Gastrocnemius medialis (tissue), 4 donors: ENCODE data around the gene NUP50. TPM values are rescaled to one million over a fixed set of nuclear protein-coding genes. Genes with fewer than 3 reads are reported as not detected.

ENCODE experiments used
- ATAC-seq, 2 donors: fragments of 150-250 bp; one replicate each; pipeline ENCODE4 v1.9.1; 2016
- DNase-seq, 2 donors: peaks; one replicate each; pipeline ENCODE4 v3.0.0-alpha.2; 2019
- H3K27ac ChIP-seq, 4 donors: fragments of 200-600 bp; sonication (generic); 1 replicate in 1 of 4; 2 replicates in 3 of 4; pipeline ENCODE4 v1.5.1; 2016 to 2018; ENCODE audit warnings: mild to moderate bottlenecking in 2 of 4, moderate library complexity in 1 of 4
- H3K27me3 ChIP-seq, 3 donors: fragments of 200-600 bp; sonication (generic) in 2 of 3; 1 replicate in 1 of 3; 2 replicates in 2 of 3; pipeline versions ENCODE4 v1.5.1 to v1.6.0; 2016 to 2019; ENCODE audit warnings: mild to moderate bottlenecking in 1 of 3, moderate library complexity in 1 of 3
- H3K36me3 ChIP-seq, 2 donors: fragments of 200-600 bp; sonication (generic) in 1 of 2; one replicate each; pipeline ENCODE4 v1.5.1; 2017 to 2018
- H3K4me1 ChIP-seq, 2 donors: fragments of 200-600 bp; sonication (generic) in 1 of 2; one replicate each; pipeline ENCODE4 v1.5.1; 2016 to 2017; ENCODE audit warnings: mild to moderate bottlenecking in 2 of 2
- H3K4me3 ChIP-seq, 4 donors: fragments of 200-600 bp; sonication (generic) in 3 of 4; 1 replicate in 1 of 4; 2 replicates in 3 of 4; pipeline ENCODE4 v1.5.1; 2016 to 2019; ENCODE audit warnings: mild to moderate bottlenecking in 2 of 4
- H3K9me3 ChIP-seq, 3 donors: fragments of 200-600 bp; sonication (generic) in 2 of 3; 1 replicate in 1 of 3; 2 replicates in 2 of 3; pipeline ENCODE4 v1.5.1; 2016 to 2019
- POLR2A ChIP-seq, 2 donors: fragments of 450-650 bp; IDR thresholded peaks; one replicate each; pipeline ENCODE4 v1.6.1; 2017; ENCODE audit warnings: antibody characterized with exemption in 2 of 2, mild to moderate bottlenecking in 2 of 2, moderate library complexity in 2 of 2
- in situ Hi-C, 4 donors: fragments of 200-750 bp; cut with MboI; loops; one replicate each; pipeline versions ENCODE4 v1.15.0 to v1.8.0; 2017; ENCODE audit warnings: low sequenced_read_pairs in 4 of 4
- intact Hi-C: fragments of 100-400 bp; cut with DNase I; formaldehyde crosslinking; loops from one replicate; pipeline ENCODE4 v1.15.1; 2023; ENCODE audit warnings: low total_unique reads
- total RNA-seq, 4 donors: library from RNA; depleted of rRNA; stranded (reverse); fragments of >200 nt; gene quantifications; one replicate each; pipeline versions ENCODE4 v1.1.0 to v1.2.3, GENCODE V29; 2016
- TF ChIP-seq, protein P1 (sequence below), 5 experiments: fragments of 450-650 bp in 3 of 5; fragments of 200-600 bp in 2 of 5; sonication (generic) in 2 of 5; IDR thresholded peaks in 4 of 5; conservative IDR thresholded peaks in 1 of 5; 1 replicate in 4 of 5; 2 replicates in 1 of 5; pipeline ENCODE4 v1.5.1; 2016 to 2019; ENCODE audit warnings: antibody characterized with exemption in 5 of 5, mild to moderate bottlenecking in 3 of 5, moderate library complexity in 3 of 5

The NUP50 gene
- total RNA-seq, 4 donors from 2014 or later = 18.0 to 30.6 (median 26.3) TPM

DNA sequence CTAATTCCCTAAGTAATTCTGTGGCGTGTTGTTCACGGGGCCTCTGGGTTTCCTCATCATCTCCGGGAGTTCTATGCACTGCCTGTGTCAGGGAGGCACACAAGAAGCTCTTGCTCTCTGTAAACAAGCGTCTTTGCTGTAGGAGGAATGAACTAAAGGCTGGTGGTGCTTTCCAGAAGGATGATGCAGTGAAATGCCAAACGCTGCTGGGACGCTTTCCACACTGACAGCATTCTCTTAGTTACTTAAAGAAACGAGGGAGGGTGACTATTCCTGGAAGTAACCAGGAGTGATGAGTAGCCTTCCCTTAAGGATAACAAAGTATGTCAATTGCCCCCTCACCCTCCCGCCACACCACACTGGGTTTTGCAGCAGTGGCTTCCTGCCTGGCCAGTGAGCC is 38.5 kb upstream of the NUP50 start:
- no peaks in the 10 kb centered on the region for H3K4me1 ChIP-seq
- ATAC-seq (no peak), DNase-seq (no peak)
- H3K9me3 ChIP-seq = no peaks in the 10 kb centered on the region
- TF ChIP-seq, protein P1, sequence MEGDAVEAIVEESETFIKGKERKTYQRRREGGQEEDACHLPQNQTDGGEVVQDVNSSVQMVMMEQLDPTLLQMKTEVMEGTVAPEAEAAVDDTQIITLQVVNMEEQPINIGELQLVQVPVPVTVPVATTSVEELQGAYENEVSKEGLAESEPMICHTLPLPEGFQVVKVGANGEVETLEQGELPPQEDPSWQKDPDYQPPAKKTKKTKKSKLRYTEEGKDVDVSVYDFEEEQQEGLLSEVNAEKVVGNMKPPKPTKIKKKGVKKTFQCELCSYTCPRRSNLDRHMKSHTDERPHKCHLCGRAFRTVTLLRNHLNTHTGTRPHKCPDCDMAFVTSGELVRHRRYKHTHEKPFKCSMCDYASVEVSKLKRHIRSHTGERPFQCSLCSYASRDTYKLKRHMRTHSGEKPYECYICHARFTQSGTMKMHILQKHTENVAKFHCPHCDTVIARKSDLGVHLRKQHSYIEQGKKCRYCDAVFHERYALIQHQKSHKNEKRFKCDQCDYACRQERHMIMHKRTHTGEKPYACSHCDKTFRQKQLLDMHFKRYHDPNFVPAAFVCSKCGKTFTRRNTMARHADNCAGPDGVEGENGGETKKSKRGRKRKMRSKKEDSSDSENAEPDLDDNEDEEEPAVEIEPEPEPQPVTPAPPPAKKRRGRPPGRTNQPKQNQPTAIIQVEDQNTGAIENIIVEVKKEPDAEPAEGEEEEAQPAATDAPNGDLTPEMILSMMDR (IDR thresholded peaks at IDR 0.05 in 4 of 5, conservative IDR thresholded peaks at IDR 0.05 in 1 of 5) = no peak
- TF ChIP-seq POLR2A (IDR thresholded peaks at IDR 0.05) = no peak
- H3K27me3 ChIP-seq = peaks cover 0 to 28% (median 11%) of the 10 kb centered on the region in 3 donors
- H3K4me3 ChIP-seq = no peak overlapping the region
- intact Hi-C loops (no loop called here), in situ Hi-C loops (no loop called here)
- H3K36me3 ChIP-seq = no peaks in the 10 kb centered on the region
- no peak overlapping the region for H3K27ac ChIP-seq

DNA sequence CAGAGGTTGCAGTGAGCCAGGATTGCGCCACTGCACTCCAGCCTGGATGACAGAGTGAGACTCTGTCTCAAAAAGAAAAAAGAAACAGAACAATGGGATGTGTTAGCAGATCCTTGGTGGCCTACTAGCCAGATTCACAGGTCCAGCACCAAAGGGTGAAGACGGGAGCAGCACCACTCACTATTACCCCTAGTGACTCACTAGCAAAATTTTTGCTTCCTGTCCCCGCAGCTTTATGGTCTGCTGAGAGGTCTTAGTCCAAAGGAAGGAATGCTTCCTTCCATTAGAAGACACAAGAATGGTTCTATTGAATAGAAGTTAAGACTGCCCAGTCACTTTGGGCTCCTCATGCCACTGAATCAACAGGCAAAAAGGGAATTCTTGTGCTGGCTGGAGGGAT is 35.9 kb upstream of the NUP50 start:
- Histone ChIP-seq H3K4me1 (no peaks in the 10 kb centered on the region), H3K27ac (no peak overlapping the region), H3K36me3 (peaks cover 0 to 9% of the 10 kb centered on the region in 2 donors), H3K27me3 (peaks cover 0 to 22% (median 9%) of the 10 kb centered on the region in 3 donors), H3K4me3 (no peak overlapping the region), H3K9me3 (no peaks in the 10 kb centered on the region)
- no peak for ATAC-seq
- in situ Hi-C loops = no loop called here
- intact Hi-C loops = no loop called here
- DNase-seq = no peak
- TF ChIP-seq, protein P1 (IDR thresholded peaks at IDR 0.05 in 4 of 5, conservative IDR thresholded peaks at IDR 0.05 in 1 of 5) = no peak
- TF ChIP-seq POLR2A (IDR thresholded peaks at IDR 0.05) = no peak

DNA sequence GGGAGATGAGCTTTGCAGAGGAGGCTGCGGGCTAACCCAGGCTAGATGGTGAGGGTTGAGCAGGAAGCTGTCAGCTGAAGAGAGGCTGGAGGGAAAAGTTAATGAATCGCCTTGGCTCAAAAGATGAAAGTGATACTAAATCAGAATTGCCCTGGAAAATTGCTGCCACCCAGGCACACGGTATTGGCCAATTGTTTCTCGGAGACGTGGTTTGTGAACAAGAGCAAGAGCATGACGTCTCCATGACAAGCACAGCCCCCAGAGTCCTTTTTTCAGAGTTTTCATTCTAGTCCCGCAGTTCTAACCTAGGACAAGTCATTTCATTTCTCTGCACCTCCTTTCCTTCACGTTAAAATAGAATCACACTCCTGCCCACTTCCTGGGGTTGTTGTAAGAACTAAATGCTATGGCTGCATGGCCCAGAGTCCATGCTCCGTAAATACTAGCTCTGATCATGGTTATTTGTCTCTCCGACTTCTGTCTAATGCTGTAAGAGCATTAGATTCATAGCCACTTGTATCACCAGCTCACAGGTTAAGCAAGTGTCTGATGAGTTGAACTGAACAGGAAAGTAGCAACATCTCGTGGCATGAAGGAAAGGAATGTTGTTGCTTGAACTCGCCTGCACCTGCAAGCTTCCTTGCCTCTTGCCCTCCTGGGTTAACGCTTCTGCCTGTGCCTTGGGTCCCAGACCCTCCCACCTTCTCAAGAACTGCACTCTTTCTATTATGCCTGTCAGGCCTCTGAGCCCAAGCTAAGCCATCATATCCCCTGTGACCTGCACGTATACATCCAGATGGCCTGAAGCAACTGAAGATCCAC is 33.8 kb upstream of the NUP50 start:
- no peak overlapping the region for H3K27ac ChIP-seq
- in situ Hi-C loops = no loop called here
- peaks cover 5 to 28% of the 10 kb centered on the region in 2 donors for H3K36me3 ChIP-seq
- no peak for ATAC-seq
- TF ChIP-seq, protein P1 (IDR thresholded peaks at IDR 0.05 in 4 of 5, conservative IDR thresholded peaks at IDR 0.05 in 1 of 5) = no peak
- no peak for TF ChIP-seq POLR2A (IDR thresholded peaks at IDR 0.05)
- H3K9me3 ChIP-seq = peaks cover 0 to 7% (median 3%) of the 10 kb centered on the region in 3 donors
- no peaks in the 10 kb centered on the region for H3K4me1 ChIP-seq
- intact Hi-C loops = no loop called here
- no peak for DNase-seq
- H3K27me3 ChIP-seq = peaks cover 0 to 9% (median 7%) of the 10 kb centered on the region in 3 donors
- no peak overlapping the region for H3K4me3 ChIP-seq

DNA sequence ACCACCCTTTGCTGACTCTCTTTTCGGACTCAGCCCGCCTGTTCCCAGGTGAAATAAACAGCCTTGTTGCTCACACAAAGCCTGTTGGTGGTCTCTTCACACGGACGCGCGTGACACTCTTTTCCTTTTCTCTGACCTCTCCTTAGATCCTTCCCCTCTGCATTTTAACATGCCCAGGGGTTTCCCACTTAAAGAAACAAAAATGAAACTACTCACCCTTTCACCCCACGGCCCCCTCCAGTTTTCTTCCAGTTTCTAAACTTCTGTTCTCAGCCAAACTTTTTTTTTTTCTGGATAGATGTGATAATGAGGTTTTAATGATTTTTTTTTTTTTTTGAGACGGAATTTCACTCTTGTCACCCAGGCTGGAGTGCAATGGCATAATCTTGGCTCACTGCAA is 32.8 kb upstream of the NUP50 start:
- intact Hi-C loops = no loop called here
- Histone ChIP-seq H3K36me3 (peaks cover 5 to 37% of the 10 kb centered on the region in 2 donors), H3K4me1 (no peaks in the 10 kb centered on the region), H3K27me3 (no peaks in the 10 kb centered on the region), H3K4me3 (no peak overlapping the region), H3K27ac (no peak overlapping the region), H3K9me3 (peaks cover 0 to 7% (median 3%) of the 10 kb centered on the region in 3 donors)
- no peak for DNase-seq
- in situ Hi-C loops = no loop called here
- no peak for ATAC-seq
- TF ChIP-seq POLR2A (IDR thresholded peaks at IDR 0.05) = no peak
- TF ChIP-seq, protein P1 (IDR thresholded peaks at IDR 0.05 in 4 of 5, conservative IDR thresholded peaks at IDR 0.05 in 1 of 5) = no peak
